ENCODE measurements around the gene FGD3.
"Not testable (repeated sequence)": the region's sequence is repeated elsewhere in the genome, so short reads cannot be mapped to it uniquely, and the experiment has no call there.

Gene FGD3, protein sequence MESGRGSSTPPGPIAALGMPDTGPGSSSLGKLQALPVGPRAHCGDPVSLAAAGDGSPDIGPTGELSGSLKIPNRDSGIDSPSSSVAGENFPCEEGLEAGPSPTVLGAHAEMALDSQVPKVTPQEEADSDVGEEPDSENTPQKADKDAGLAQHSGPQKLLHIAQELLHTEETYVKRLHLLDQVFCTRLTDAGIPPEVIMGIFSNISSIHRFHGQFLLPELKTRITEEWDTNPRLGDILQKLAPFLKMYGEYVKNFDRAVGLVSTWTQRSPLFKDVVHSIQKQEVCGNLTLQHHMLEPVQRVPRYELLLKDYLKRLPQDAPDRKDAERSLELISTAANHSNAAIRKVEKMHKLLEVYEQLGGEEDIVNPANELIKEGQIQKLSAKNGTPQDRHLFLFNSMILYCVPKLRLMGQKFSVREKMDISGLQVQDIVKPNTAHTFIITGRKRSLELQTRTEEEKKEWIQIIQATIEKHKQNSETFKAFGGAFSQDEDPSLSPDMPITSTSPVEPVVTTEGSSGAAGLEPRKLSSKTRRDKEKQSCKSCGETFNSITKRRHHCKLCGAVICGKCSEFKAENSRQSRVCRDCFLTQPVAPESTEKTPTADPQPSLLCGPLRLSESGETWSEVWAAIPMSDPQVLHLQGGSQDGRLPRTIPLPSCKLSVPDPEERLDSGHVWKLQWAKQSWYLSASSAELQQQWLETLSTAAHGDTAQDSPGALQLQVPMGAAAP

DNA sequence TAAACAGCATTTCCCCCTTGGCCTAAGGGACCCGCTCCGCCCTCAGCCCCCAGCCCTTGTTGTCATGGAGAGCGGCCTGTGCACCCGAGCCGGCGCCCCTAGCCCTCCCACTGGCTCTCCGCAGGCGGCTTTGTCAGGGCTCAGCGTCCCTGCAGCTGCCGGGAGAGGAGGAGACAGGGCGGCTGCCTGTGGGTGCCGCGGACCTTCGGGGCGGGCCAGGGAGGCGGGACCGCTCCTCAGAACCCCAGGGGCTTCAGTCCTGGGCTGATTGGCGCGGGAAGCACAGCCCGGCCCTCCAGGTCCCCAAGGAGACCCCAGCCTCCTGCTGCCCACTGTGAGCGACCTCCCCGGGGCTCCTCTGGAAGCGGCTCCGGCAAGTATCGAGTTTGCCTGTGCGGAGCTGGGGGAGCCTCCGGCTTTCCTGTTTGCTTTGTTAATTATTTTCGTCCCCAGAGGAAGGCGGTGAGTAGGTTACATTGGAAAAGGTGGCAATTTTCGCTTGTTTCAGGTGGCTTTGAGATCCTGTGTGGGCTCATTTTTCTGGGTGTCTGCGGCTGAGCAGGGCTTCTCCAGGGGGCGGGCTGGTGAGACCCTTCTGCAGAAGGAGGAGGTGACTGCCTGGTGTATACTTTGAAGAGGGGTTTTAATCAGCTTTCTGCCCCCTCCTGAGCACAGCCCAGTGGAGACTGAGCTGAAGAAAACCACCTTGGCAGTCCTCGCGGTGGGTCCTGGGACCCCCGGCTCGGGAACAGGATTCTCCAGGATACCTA lies at the start of gene FGD3:
TSS of gene FGD3 (plus strand) at position 256 of the 770 bp plus-strand sequence. CDS start 28,734 bp downstream, outside the sequence.
- no peak for DNase-seq

DNA sequence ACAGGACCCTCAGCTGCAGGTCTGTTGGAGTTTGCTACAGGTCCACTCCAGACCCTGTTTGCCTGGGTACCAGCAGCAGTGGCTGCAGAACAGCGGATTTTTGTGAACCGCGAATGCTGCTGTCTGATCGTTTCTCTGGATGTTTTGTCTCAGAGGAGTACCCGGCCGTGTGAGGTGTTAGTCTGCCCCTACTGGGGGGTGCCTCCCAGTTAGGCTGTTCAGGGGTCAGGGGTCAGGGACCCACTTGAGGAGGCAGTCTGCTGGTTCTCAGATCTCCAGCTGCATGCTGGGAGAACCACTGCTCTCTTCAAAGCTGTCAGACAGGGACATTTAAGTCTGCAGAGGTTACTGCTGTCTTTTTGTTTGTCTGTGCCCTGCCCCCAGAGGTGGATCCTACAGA lies 42.2 kb upstream of the FGD3 start:
- not testable (repeated sequence) for DNase-seq

DNA sequence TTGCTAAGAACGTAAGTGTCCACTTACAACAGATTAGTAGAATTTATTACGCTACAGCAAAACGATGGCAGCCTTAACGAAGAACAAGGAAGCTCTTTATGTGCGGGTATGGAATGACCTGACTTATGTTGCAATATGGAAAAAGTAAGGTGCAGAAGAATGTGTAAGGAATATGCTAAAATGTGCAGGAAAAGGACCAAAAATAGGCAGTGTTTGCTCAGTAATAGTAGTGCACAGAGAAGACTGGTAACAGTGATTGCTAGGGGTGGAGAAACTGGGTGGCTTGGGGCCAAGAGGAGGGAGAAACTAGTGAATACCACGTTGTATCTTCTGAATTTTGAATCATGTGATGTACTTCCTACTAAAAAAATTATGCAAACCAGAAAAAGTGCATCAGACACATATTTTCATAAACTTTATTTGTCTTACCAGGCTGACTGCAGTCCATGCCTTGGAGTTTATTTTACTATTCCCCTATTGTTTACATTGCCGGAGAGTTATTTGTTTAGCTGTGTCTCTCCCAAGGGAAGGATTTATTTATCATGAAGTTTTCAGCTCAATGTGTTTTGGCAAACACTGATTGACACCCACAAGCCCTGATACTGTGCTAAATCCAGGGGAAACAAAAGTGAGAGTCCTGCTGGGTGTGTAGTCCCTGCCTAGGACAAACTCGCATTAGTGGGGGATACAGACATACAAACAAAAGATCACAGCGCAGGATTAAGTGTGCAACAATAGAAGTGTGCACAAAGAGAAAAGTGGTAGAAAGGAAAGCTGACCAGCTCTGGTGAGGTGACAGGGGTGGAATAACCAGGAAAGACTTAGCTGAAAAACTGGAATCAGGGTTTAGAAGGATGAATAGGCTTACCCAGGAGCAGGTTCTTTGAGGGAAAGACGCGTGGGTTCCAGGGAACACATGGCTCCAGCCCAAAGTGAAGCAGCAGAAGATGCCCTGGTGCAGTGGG lies 35.5 kb upstream of the FGD3 start:
- DNase-seq: peak; percentile 24 to 31

DNA sequence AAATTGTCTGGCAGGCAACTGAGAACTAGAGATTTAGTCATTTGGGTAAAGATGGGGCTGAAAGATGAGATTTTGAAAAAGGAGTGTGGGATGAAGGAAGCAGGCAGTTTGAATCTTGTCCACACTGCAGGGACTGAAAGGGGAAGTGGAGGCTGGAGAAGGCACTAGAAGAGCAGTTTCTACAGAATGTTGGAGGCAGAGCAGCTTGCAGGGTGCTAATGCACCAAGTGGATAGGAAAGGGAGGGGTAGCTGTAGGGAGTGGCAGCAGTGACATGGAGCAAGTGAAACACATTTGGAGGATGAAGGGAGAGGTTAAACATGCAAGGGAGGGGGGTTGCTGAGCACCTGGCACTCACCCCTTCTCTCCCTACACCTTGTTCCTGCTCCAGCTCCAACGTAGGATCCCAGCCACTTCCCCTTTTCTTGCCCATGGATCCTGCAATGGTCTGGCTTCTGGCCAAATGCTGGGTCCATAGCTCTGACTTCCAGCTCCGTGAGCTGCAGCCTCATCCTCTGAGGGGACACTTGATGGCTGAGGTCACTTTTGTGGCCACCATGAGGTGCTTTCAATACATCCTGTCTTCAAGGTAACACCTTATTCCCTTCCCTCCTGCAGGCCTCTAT lies 30.0 kb upstream of the FGD3 start:
- peak; percentile 19 to 58 for DNase-seq

DNA sequence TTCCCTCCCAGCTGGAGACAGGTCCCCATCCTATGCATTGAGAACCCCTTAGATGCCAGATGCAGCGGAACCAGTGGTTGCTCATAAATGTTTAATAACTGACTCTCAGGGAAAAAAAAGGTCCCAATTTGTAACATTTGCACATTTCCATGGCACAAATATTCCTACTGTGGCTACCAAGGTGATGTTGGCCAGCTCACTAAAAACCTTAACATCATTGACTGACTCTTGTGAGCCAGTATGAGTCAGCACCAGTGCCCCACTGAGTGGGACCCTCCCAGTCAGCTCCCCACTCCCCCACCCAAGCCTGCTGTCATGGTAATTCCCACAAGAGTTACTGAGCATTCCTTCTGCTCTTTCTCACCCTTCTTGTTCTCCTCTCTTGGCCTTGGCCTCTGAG lies 26.9 kb upstream of the FGD3 start:
- DNase-seq: no peak

DNA sequence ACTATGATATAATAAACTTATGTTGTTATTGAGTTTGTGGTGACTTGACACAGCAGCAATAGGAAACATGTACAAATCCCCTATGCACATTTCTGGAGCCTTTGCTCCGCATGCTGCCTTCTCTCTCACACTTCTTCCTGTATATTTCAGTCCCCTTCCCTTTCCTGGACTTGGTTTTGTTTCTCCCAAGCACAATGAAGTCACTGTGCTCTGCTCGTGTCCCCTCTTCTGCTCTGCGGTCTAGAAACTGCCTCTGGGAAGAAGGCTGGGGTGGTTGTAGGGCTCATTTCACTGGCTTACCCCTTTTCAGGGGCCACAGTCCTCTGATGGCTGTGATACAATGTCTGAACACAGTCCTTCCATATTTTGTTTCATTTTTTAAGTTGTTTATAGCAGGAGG lies 15.7 kb upstream of the FGD3 start:
- DNase-seq: peak in 1 of 2 donors; percentile 13

DNA sequence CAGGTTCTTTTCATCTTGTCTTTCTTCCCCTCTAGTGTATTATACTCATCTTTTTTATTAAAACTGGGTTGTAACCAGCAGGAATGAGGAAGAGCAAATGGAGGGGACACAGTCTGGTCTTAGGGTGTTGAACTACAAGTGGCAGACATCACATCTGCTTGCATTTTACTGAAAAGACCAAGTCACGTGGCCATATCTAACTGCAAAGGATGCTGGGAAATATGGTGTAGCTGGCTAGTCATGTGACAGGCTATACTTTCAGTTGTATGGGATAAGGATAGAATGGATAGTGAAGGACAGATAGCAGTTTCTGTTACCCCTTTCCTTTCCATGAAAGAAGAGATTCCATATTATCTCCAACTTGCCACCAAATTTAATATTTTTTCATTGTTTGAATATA lies 13.0 kb upstream of the FGD3 start:
- DNase-seq: no peak

DNA sequence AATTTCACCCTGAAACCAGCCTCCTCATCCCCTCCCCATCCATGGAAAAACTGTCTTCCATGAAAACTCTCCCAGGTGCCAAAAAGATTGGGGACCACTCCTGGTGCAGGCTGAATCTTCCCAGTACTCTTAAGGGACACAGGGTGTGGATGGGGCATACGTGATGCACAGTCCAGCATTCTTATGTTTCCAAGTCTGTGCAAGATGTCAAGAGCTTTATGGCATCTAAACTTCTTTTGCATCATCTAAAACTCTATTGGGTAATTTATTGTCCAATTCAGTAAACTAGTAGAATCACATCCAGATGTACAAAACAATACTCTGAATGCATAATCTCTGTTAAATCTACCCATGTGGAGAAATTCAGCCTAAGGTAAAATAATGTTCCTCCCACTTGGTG lies 9.3 kb upstream of the FGD3 start:
- no peak for DNase-seq

DNA sequence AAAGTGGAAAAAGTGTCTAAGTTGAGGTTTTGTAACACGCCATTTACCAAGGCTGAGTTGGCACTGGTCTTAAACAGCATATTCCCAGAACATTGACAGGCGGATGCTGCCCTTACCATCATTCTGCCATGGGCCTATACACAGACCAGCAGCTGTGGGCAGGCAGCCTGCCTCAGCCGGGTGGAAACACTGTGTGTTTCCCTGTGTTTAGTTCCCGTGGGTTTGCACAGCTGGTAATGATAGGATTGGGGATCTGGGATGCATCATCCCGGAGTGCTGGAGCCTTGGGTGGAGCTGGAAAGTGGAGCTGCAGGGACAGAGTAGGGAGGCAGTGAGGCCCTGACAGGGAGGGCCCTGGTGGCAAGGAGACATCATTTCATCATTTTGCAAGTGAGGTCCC lies 5.5 kb upstream of the FGD3 start:
- DNase-seq: no peak

DNA sequence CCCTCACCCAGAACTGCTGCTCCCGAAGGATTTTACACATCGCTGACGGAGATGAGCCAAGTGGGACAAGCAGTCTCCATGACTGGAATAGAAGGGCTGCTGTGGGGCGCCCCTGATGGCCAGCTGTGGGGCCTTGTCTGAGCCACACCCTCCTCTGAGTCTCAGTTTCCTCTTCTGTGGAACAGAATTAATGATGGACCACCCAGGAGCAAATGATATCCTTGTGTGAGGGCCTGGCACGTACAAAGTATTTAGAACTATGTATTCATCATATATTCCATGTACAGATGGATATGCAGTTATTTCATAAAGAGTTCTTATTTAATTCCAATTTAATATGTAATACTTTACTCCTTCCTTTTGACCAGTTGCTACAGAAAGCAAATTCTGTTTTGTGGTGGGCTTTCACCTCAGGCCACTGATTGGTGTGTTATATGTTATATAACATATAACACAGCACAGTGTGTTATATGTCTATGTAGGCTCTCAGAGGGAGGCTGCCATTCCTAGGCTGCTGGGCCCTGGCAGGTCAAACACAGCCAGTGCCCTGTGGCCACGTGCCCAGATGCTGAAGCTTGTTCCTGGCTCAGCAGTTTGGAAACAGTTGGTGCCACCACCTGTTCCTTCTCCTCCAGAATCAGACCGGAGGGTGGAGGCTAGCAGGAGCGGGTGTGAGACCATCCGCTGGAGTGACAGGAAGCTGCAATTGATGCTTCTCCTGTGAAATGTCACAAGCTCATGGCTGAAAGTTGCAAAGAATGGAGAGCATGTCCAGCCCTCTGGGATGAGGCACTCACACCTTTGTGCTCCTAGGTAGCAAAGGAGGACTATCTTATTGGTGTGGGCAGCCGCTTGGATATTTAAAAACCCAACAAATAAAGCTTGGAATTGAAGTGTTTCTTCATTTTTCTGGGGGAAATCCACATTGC lies 4.4 kb upstream of the FGD3 start:
- DNase-seq: no peak

DNA sequence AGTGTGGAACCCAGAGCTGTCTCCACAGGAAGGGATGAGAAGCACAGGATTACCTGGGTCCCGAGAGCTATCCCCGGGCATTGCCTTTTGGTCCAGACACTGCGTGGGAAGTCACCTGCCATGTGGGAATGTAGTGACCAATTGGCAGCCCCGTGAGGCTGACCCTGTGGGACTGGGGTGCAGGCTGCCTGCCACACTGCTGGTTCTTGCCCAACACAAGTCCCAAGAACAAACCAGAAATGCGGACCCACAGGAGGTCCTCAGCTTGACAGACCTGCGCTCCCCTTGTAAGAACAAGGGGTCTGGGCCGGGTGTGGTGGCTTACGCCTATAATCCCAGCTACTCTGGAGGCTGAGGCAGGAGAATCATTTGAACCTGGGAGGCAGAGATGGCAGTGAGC lies 2.4 kb upstream of the FGD3 start:
- no peak for DNase-seq

DNA sequence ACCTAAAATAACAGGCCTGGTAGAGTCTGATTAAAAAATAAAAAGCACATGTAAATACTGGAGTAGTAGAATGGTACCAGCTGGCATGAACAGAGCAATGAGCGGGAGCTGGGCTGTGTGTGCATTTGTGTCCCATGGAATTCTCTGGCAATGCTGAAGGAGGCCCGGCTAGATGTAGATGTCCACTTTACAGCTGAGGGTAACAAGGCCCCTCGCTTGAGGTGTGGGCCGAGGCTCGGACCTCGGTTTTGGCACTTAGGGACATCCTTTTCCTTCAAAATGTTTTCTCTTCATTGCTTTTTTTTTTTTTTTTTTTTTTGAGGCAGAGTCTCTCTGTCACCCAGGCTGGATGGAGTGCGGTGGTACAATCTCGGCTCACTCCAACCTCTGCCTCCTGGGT lies 1.5 kb upstream of the FGD3 start:
- DNase-seq: no peak

DNA sequence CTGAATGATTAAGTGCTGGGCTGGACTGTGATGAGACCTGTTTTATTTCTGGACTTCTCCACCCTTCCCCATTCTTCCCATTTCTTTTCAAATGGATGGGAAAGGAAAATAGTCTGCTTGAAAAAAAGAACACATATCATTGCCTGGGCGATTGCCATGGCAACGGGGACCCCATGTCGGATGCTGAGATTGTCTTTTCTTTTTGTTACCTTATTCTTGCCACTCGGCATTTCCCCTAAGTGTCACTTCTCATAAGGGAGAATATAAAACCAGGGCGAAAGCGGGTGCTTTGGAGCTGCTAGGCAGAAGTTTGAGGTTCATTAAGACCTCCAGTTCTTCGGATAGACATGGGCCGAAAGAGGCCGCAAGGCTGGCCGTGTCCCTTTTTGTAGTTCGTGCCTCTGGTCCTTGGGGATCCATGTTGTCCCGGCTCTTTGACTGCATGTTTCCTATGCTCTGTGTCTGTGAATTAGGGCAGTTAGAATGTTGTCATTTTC lies 763 bp downstream of the FGD3 start:
- no peak for DNase-seq

DNA sequence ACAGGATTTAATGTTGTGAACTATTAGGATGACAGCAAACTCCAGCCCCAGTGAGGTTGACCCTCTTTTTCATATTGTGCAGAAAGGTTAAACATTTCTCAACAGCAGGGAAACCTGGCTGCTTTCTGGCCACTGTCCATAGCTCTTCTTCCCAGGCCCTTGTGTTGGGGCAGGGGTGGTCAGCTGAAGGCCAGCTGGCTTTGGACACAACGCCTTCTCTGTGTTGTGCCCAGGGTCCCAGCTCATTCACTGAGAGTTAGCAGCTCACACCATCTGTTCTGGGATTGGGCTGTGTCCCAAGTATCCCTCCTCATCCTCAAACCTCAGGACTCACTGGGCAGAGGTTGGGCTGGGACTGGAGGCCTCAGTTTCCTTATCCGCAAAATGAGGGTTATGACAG lies 1.3 kb downstream of the FGD3 start:
- DNase-seq: no peak

DNA sequence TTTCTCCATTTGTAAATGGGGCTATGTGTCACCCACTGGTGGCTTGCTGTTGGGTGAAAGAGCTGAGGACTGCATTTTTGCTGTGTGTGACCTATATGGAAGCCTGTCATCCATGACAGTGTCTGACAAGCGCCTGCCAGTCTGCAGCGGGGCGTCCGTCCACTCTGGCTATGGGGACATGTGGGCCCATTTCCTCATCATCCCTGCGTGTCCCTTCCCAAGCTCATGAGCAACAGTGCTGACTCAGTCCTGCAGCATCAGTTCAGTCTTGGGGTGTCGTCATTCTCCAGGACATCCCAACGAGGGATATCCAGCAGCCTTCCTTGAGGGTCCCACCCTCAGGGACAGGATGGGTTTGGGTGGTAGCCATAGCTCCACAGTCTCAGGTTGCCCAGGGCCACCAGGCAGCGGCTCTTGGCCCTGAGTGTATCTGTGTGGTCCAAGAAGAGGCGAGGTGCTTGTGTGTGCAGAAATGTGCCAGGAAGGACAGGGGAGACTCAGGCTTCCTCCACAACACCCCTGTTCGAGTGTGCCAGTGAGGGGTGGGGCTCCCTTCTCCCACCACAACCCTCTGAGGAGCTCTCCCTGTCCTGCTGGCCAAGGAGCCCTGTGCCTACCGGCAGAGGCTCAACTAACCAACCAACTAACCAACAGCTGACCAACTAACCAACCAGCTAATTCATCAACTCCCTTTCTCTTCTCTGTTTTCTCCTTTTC lies 2.1 kb downstream of the FGD3 start:
- DNase-seq: no peak

DNA sequence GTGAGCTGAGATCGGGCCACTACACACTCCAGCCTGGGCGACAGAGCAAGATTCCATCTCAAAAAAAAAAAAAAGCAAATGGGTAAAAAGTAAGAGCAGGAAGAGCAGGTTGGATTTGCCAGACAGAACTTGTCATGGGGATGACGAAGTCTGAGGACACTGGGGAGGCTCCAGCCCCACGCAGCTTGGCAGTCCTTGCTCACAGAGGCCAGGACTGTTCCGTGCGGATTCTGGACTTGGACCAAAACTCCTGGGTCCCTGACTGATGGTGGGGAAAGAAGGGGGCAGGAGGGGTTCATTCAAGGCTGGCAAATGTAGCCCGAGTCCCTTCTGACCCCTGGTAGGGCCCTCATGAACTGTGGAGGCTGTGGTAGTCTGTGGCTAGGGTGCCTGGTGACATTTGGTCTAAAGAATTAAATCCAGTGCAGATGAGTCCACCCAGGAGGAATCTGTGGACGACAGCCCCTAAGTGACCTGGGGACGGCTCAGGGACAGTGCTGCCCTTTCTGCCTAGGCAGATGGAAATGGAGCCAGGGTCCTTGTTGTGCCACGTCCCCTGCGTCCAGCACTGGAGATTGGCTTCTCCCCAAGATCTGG lies 3.1 kb downstream of the FGD3 start:
- no peak for DNase-seq

DNA sequence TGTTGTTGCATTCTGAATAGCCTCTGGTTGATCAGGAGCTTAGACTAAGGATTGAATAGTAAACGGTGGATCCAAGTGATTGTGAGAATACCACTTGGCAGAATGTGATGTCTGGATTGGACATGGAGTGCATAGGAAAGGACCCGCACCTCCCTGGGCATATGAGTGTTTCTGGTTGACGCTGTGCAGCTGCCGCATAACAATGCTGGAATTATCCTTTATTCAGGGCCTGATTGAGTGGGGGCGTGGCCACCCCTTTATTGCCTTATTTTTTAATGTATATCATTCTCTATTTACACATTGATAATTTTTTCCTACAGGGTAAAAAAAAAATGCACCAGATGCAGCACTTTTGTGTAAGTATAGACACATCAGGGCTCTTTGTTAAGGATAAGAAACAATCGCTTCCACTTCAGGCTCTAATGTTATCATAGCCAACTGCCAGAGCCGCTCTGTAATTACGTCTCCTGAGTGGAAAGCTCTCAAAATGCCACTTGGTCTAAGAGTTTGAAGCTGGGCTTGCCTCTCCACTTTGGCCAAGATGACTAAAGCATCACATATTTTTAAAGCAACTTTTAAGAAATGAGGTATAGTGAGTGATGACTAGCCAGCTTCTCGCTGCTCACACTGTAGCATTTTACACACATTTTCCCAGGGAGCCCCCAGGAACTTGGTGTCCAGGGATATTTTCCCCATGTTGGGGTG lies 5.7 kb downstream of the FGD3 start:
- DNase-seq: no peak

DNA sequence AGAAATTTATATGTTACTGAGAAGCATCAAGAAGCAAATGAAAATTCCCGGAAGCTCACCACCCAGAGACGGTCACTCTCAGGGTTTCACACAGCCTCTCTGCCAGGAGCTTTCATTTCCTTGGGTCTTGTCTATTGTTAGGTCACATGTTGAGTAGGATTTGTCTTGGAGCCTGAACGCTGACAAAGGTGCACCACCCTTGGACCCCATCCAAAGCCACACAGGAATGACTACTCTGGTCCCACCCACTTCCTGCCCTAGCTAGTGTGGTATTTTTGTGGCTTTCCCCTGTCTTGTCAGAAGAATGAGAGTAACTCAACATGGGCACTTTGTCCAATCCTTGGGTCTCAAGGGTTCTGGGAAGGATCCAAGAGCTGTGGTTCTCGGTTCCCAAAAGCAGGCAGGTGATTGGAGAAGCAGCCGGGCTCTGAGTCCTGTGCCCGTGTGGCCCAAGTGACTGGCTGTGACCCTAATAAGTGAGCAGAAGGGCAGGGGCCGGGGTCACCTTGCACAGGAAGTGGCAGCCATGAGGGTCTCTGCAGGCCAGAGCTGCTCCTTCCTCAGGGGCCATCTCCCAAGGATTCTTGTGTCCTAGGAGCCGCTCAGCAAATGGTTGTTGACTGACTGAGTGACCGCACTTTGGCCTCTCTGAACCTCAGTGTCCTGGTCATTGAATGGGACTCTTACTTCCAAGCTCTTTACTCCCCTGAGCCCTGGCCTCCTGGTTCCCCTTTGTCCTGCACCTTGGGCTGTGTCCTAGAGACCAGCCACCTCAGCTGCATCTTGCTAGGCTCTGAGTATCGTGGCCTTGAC lies 6.9 kb downstream of the FGD3 start:
- DNase-seq: peak; percentile 24 to 44

All from inflammatory macrophage treated with lipopolysaccharide for 1 hour (primary cell).